ENCODE results near the gene B4GALNT2.
"Not testable (repeated sequence)": the region's sequence is repeated elsewhere in the genome, so short reads cannot be mapped to it uniquely, and the experiment has no call there.

DNA sequence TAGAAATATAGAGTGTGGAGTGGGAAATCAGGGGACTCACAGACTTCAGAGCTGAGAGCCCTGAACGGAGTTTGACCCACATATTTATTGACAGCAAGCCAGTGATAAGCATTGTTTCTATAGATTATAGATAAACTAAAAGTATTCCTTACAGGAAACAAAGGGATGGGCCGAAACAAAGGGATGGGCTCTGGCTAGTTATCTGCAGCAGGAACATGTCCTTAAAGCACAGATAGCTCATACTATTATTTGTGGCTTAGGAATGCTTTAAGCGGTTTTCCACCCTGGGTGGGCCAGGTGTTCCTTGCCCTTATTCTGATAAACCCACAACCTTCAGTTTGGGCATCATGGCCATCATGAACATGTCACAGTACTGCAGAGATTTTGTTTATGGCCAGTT is 38.1 kb downstream of the B4GALNT2 start:
- not testable (repeated sequence) for TF ChIP-seq POLR2A (IDR thresholded peaks at IDR 0.05; ENCODE audit: low read depth, low read length); EZH2 (IDR thresholded peaks at IDR 0.05; ENCODE audit: borderline replicate concordance, low read depth, low read length, severe bottlenecking)
- TF ChIP-seq, protein P1, sequence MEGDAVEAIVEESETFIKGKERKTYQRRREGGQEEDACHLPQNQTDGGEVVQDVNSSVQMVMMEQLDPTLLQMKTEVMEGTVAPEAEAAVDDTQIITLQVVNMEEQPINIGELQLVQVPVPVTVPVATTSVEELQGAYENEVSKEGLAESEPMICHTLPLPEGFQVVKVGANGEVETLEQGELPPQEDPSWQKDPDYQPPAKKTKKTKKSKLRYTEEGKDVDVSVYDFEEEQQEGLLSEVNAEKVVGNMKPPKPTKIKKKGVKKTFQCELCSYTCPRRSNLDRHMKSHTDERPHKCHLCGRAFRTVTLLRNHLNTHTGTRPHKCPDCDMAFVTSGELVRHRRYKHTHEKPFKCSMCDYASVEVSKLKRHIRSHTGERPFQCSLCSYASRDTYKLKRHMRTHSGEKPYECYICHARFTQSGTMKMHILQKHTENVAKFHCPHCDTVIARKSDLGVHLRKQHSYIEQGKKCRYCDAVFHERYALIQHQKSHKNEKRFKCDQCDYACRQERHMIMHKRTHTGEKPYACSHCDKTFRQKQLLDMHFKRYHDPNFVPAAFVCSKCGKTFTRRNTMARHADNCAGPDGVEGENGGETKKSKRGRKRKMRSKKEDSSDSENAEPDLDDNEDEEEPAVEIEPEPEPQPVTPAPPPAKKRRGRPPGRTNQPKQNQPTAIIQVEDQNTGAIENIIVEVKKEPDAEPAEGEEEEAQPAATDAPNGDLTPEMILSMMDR (IDR thresholded peaks at IDR 0.05; ENCODE audit: extremely low read depth in 1 of 2, insufficient read depth in 1 of 2, low read depth in 1 of 2, low read length in 2 of 2), result not testable (repeated sequence)

Measured in endothelial cell of umbilical vein (primary cell).